ENCODE data around the gene BCL11B. TPM values are rescaled to one million over a fixed set of nuclear protein-coding genes. Genes with fewer than 3 reads are reported as not detected.

Gene BCL11B
- total and polyA plus RNA-seq, 2 experiments from 2014 or later: 0.28 to 3.2 TPM

DNA sequence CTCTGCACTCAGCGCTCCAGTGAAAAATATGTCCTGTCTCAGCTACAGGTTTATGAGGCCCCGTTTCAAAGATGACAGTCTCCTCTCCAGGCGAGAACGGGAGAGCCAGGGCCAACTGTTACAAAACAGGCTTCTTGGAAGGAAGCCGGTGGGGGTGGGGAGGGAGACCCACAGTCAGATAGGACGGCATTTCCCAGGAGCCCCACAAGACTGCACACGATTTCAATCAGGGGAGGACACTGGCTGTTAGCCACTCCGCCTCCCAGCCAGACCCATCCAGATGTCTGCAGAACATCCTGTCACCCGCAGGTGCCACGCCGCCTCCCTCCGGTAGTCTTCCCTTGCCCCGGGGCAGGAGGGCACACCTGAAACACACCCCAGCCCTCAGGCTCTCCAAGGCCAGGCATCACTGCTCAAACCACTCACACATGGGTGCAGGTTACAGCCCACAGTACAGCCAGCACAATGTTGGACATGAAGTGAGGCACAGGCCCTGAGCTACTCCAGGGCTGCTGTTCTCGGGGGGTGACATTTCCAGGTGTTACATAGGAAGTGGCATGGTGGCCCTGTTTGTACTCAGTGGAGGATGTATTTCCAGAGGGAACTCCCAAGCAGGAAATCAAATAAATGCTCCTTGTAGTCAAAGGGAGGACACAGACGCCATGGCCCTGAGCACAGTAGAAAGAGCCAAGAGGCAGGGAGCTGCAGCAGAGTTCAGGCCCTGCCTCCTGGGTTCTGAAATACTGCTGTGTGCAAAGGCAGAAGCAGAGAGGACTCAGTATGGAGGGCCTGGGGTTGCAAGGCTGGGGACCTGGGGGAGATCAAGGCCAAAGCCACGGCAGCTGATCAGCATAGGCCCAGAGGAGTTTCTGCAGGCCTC lies 138.1 kb downstream of the BCL11B start:
- H3K4me2 ChIP-seq: peak overlapping the region; percentile 25
- 69% methylated on average over 15 of the region's 16 CpGs for WGBS (ENCODE audit: low lambda C conversion rate, missing lambda C conversion rate)
- no peaks in the 10 kb centered on the region for H3K9me3 ChIP-seq (ENCODE audit: low read depth)
- H3K4me1 ChIP-seq (ENCODE audit: insufficient read depth): peaks cover 11% of the 10 kb centered on the region
- H3K27ac ChIP-seq: peak overlapping the region; percentile 33
- H3K4me3 ChIP-seq: no peak overlapping the region
- DNase-seq (ENCODE audit: low spot score): peak; percentile 46
- H3K79me2 ChIP-seq: no peaks in the 10 kb centered on the region
- H3K27me3 ChIP-seq: no peaks in the 10 kb centered on the region
- H3K36me3 ChIP-seq (replicated peaks; ENCODE audit: insufficient read depth, low read depth): no peaks in the 10 kb centered on the region
- H2AFZ ChIP-seq: no peak overlapping the region
- no peaks in the 10 kb centered on the region for H4K20me1 ChIP-seq (ENCODE audit: insufficient read depth, poor library complexity, severe bottlenecking)
- H3K9me2 ChIP-seq (replicated peaks; ENCODE audit: insufficient read depth): no peaks in the 10 kb centered on the region
- TF ChIP-seq CTCF (IDR thresholded peaks at IDR 0.05; ENCODE audit: poor library complexity) (no peak), EZH2phosphoT487 (IDR thresholded peaks at IDR 0.05; ENCODE audit: low read depth, severe bottlenecking, unreplicated experiment) (no peak), EZH2 (IDR thresholded peaks at IDR 0.05; ENCODE audit: borderline replicate concordance) (no peak)

DNA sequence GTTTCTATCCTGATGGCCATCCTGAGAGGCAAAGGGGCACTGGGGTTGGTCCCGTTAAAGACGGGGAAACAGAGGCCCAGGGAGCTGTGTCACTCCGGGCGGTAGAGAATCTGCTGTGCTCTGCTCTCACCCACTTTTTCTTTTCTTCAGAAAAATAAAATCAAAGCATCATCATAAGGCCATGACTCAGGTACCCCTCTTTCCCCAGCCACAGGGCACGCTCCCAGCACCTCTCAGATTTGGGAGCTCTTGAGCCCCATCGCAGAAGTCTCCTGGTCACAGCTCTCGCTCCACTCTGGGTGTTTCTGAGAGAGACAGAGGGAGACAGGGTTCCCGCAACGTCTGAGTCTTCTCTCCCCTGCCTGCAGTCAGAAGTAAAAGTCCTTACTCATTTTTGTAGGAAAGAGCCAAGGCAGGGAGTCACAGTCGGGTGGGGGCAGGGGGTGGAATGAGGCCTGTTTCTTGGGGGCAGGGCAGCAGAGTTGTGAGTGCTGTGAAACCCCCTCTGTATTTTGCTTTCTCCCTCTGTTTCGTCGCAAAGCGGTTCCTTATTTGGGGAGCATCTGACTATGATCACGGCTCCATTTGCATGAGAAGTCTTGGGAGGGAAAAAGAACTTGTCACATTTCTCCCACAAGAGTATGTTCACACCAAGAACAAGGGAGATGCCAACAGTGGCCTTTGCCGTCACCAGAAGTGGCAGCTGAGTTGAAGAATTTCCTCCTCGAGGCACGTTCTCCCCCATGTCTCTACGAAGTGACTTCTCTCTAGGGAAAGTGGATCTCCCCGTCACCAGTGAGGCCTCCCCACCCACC lies 139.0 kb downstream of the BCL11B start:
- TF ChIP-seq EZH2phosphoT487 (IDR thresholded peaks at IDR 0.05; ENCODE audit: low read depth, severe bottlenecking, unreplicated experiment) (no peak), CTCF (IDR thresholded peaks at IDR 0.05; ENCODE audit: poor library complexity) (no peak), EZH2 (IDR thresholded peaks at IDR 0.05; ENCODE audit: borderline replicate concordance) (no peak)
- Histone ChIP-seq H3K27me3 (no peaks in the 10 kb centered on the region), H4K20me1 (ENCODE audit: insufficient read depth, poor library complexity, severe bottlenecking) (no peaks in the 10 kb centered on the region), H3K4me2 (peak overlapping the region; percentile 25), H3K79me2 (no peaks in the 10 kb centered on the region), H2AFZ (no peak overlapping the region), H3K27ac (peak overlapping the region; percentile 33), H3K4me3 (no peak overlapping the region), H3K9me2 (replicated peaks; ENCODE audit: insufficient read depth) (no peaks in the 10 kb centered on the region), H3K9me3 (ENCODE audit: low read depth) (no peaks in the 10 kb centered on the region), H3K36me3 (replicated peaks; ENCODE audit: insufficient read depth, low read depth) (no peaks in the 10 kb centered on the region), H3K4me1 (ENCODE audit: insufficient read depth) (peaks cover 11% of the 10 kb centered on the region)
- WGBS (ENCODE audit: low lambda C conversion rate, missing lambda C conversion rate): 75% methylated on average over 19 of the region's 19 CpGs
- DNase-seq (ENCODE audit: low spot score): no peak

DNA sequence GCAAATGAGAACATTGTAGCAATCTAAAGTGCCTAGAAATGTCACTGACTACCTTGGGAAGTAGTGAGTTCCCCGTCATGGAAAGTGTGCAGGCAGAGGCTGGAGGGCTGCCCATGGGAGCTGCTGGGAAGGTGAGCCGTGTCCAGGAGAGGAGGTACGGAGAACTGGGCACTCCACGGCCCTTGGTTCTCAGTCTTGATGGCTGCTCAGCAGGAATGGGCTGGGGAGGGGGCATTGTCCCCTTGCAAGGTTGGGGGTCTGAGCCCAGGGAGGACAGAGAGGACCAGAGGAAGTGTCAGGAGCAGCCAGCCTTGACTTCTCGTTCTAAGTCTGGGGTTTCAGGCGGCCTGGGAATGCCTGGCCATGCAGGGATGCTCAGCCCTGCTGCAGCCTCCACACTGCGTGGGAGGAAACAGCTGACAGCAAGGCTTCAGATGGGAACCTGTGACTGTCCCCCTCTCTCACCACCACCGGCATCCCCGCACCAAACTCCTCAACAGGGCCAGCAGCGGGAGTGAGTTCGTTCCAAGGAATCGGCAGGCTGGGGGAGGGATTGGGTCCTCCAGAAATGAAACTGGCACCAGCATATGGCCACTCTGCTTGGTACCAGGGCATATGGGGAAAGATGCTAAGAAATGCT lies 140.2 kb downstream of the BCL11B start:
- TF ChIP-seq CTCF (IDR thresholded peaks at IDR 0.05; ENCODE audit: poor library complexity) (no peak), EZH2 (IDR thresholded peaks at IDR 0.05; ENCODE audit: borderline replicate concordance) (no peak), EZH2phosphoT487 (IDR thresholded peaks at IDR 0.05; ENCODE audit: low read depth, severe bottlenecking, unreplicated experiment) (no peak)
- H2AFZ ChIP-seq: no peak overlapping the region
- no peaks in the 10 kb centered on the region for H3K9me2 ChIP-seq (replicated peaks; ENCODE audit: insufficient read depth)
- DNase-seq (ENCODE audit: low spot score): no peak
- H3K27ac ChIP-seq: no peak overlapping the region
- no peaks in the 10 kb centered on the region for H4K20me1 ChIP-seq (ENCODE audit: insufficient read depth, poor library complexity, severe bottlenecking)
- H3K9me3 ChIP-seq (ENCODE audit: low read depth): no peaks in the 10 kb centered on the region
- WGBS (ENCODE audit: low lambda C conversion rate, missing lambda C conversion rate): 94% methylated on average over 12 of the region's 12 CpGs
- no peaks in the 10 kb centered on the region for H3K27me3 ChIP-seq
- no peak overlapping the region for H3K4me3 ChIP-seq
- peaks cover 11% of the 10 kb centered on the region for H3K4me1 ChIP-seq (ENCODE audit: insufficient read depth)
- H3K36me3 ChIP-seq (replicated peaks; ENCODE audit: insufficient read depth, low read depth): no peaks in the 10 kb centered on the region
- H3K79me2 ChIP-seq: no peaks in the 10 kb centered on the region
- no peak overlapping the region for H3K4me2 ChIP-seq
